OCI-LY3 (cell line): Measurements from ENCODE around the gene FABP1.

Experiments used
- EZH2phosphoT487 ChIP-seq: fragments of 200-600 bp; shearing (Covaris generic); IDR thresholded peaks from 2 replicates; pipeline ENCODE4 v1.6.1; 2018; ENCODE audit warnings: antibody characterized with exemption, mixed run types, low read depth
- TF ChIP-seq, protein P1 (sequence below): fragments of 200-600, 300-600 bp; sonication (generic); IDR thresholded peaks from 2 replicates; pipeline ENCODE4 v1.5.1; 2014; ENCODE audit warnings: antibody characterized with exemption, low read length, low read depth

DNA sequence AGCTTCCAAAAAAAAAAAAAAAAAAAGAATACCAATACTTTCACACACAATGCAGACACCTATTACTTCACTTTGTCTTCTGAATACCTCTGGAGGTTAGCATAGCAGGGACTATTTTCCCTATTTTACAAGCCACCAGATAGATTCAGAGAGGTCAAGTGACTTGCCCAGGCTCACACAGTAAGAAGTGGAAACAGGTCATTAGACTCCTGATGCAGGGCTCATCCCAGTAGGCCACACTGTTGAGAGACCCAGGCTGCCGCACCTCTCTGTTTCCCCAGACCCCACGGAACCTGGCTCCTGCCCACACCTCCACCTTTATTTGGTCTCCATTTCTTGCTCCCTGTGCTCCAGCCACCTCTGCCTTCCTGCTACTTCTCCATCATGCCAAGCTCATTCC, 40.8 kb downstream of the FABP1 start:
- TF ChIP-seq, protein P1, sequence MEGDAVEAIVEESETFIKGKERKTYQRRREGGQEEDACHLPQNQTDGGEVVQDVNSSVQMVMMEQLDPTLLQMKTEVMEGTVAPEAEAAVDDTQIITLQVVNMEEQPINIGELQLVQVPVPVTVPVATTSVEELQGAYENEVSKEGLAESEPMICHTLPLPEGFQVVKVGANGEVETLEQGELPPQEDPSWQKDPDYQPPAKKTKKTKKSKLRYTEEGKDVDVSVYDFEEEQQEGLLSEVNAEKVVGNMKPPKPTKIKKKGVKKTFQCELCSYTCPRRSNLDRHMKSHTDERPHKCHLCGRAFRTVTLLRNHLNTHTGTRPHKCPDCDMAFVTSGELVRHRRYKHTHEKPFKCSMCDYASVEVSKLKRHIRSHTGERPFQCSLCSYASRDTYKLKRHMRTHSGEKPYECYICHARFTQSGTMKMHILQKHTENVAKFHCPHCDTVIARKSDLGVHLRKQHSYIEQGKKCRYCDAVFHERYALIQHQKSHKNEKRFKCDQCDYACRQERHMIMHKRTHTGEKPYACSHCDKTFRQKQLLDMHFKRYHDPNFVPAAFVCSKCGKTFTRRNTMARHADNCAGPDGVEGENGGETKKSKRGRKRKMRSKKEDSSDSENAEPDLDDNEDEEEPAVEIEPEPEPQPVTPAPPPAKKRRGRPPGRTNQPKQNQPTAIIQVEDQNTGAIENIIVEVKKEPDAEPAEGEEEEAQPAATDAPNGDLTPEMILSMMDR = no peak
- TF ChIP-seq EZH2phosphoT487 = no peak
